ENCODE data around the gene ZKSCAN1.

DNA sequence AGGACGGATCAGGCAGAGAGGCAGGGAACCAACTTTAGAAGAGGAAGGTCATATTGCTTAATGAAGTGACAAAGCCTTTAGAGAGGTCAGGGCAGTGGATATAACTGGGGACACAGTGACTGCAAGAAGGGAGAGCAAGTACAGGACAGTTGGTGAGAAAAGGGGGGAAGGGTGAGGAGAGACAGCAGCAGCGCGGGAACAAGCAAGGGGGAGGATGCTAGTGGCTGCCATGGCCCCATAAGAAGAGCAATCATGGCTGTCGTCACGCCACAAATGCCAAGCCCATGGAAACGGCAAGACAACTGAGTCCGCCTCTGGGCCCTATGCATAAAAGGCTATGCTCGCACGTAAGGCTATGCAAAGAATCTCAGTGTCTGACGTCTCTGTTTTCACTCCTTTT lies 57.1 kb downstream of the ZKSCAN1 start:
- TF ChIP-seq POLR2A (IDR thresholded peaks at IDR 0.05): no peak
- no peak for TF ChIP-seq POLR2AphosphoS5 (IDR thresholded peaks at IDR 0.05)

Data from gastroesophageal sphincter (tissue), 2 donors.